CD4-positive, alpha-beta memory T cell (primary cell): ENCODE results near the gene OR10V1. TPM values are rescaled to one million over a fixed set of nuclear protein-coding genes. Genes with fewer than 3 reads are reported as not detected.

Experiments used
- polyA plus RNA-seq, 2 donors: library from polyadenylated mRNA; unstranded; fragments of 300-500 nt; fragmentation: Illumina TruSeq; gene quantifications; one replicate each; pipeline ENCODE4 v1.2.3, GENCODE V29; 2021
- total RNA-seq, 2 experiments: library from RNA; stranded (reverse); gene quantifications; one replicate each; pipeline ENCODE4 v1.2.3, GENCODE V29; 2021

Gene OR10V1
- total and polyA plus RNA-seq, 4 experiments from 2014 or later, result not detected

Other genes starting within 250 kb of the OR10V1 start
- not detected for gene OR4D10, start 240.5 kb downstream of the OR10V1 start, total RNA-seq
- not detected for gene OR4D10, start 240.5 kb downstream of the OR10V1 start, polyA plus RNA-seq
- gene OR4D11, start 210.3 kb downstream of the OR10V1 start, total RNA-seq, result not detected
- gene OR4D11, start 210.3 kb downstream of the OR10V1 start, polyA plus RNA-seq, result not detected
- gene OR4D9, start 202.3 kb downstream of the OR10V1 start, total RNA-seq, result not detected
- not detected for gene OR4D9, start 202.3 kb downstream of the OR10V1 start, polyA plus RNA-seq
- 10 to 100 TPM; 55.3 to 55.6 TPM for gene OSBP, start 98.1 kb downstream of the OR10V1 start, total RNA-seq
- gene OSBP, start 98.1 kb downstream of the OR10V1 start, polyA plus RNA-seq, result 10 to 100 TPM; 17.4 to 41.5 TPM
- 10 to 100 TPM; 45.3 to 45.5 TPM for gene PATL1, start 44.8 kb downstream of the OR10V1 start, total RNA-seq
- gene PATL1, start 44.8 kb downstream of the OR10V1 start, polyA plus RNA-seq, result 1 to 10 TPM; 2.6 to 8.7 TPM
- gene STX3, start 41.5 kb upstream of the OR10V1 start, total RNA-seq, result 10 to 100 TPM; 13.6 to 15.4 TPM
- 1 to 10 TPM; 8.6 to 8.7 TPM for gene STX3, start 41.5 kb upstream of the OR10V1 start, polyA plus RNA-seq
- gene MRPL16, start 96.9 kb upstream of the OR10V1 start, total RNA-seq, result 10 to 100 TPM; 33.2 to 35.9 TPM
- 10 to 100 TPM; 85.6 to 92.2 TPM for gene MRPL16, start 96.9 kb upstream of the OR10V1 start, polyA plus RNA-seq
- not detected for gene CBLIF, start 131.7 kb upstream of the OR10V1 start, total RNA-seq
- gene CBLIF, start 131.7 kb upstream of the OR10V1 start, polyA plus RNA-seq, result not detected
- gene TCN1, start 152.6 kb upstream of the OR10V1 start, total RNA-seq, result under 1 TPM; 0.38 to 0.42 TPM
- not detected for gene TCN1, start 152.6 kb upstream of the OR10V1 start, polyA plus RNA-seq
- not detected for gene OOSP3, start 164.9 kb upstream of the OR10V1 start, total RNA-seq
- not detected for gene OOSP3, start 164.9 kb upstream of the OR10V1 start, polyA plus RNA-seq
- not detected for gene OOSP1, start 224.6 kb upstream of the OR10V1 start, total RNA-seq
- gene OOSP1, start 224.6 kb upstream of the OR10V1 start, polyA plus RNA-seq, result not detected